Trophoblast cell (in vitro differentiated cells and primary cell): Measurements from ENCODE around the gene FADS3.

Experiments used
- DNase-seq, 2 donors: peaks; one replicate each; pipeline ENCODE4 v3.0.0-alpha.2; 2016
- H2AFZ ChIP-seq: 2 replicates; pipeline ENCODE4 v1.6.1; 2013; ENCODE audit warnings: low read length, moderate library complexity, mild to moderate bottlenecking; ENCODE audit not compliant: insufficient read depth, poor library complexity
- H2AK5ac ChIP-seq: 2 replicates; pipeline ENCODE4 v1.6.1; 2013; ENCODE audit warnings: mild to moderate bottlenecking, low read length
- H2BK120ac ChIP-seq: 2 replicates; pipeline ENCODE4 v1.6.1; 2013; ENCODE audit warnings: low read length, mild to moderate bottlenecking, moderate library complexity; ENCODE audit not compliant: insufficient read depth, poor library complexity
- H2BK12ac ChIP-seq: 2 replicates; pipeline ENCODE4 v1.6.1; 2013; ENCODE audit warnings: mild to moderate bottlenecking, low read length, moderate library complexity
- H2BK5ac ChIP-seq: 2 replicates; pipeline ENCODE4 v1.6.1; 2013; ENCODE audit warnings: low read length, low read depth, moderate library complexity, mild to moderate bottlenecking; ENCODE audit not compliant: poor library complexity
- H3K14ac ChIP-seq: 2 replicates; pipeline ENCODE4 v1.6.1; 2013; ENCODE audit warnings: mild to moderate bottlenecking, low read length
- H3K18ac ChIP-seq: 2 replicates; pipeline ENCODE4 v1.6.1; 2013; ENCODE audit warnings: mild to moderate bottlenecking, low read length
- H3K23ac ChIP-seq: 2 replicates; pipeline ENCODE4 v1.6.1; 2013; ENCODE audit warnings: low read length
- H3K27ac ChIP-seq: 2 replicates; pipeline ENCODE4 v1.5.1; 2013; ENCODE audit warnings: low read depth, mild to moderate bottlenecking, inconsistent platforms, low read length, moderate library complexity
- H3K27me3 ChIP-seq: 2 replicates; pipeline ENCODE4 v1.6.1; 2013; ENCODE audit warnings: inconsistent platforms, mild to moderate bottlenecking, low read length, moderate library complexity; ENCODE audit not compliant: insufficient read depth
- H3K36me3 ChIP-seq, 2 experiments: 1 replicate in 1 of 2; 2 replicates in 1 of 2; pipeline ENCODE4 v1.6.1; 2013; ENCODE audit warnings: low read length in 2 of 2, mild to moderate bottlenecking in 2 of 2, moderate library complexity in 1 of 2; ENCODE audit not compliant: insufficient read depth in 2 of 2, control insufficient read depth in 1 of 2
- H3K4ac ChIP-seq: 2 replicates; pipeline ENCODE4 v1.6.1; 2013; ENCODE audit warnings: low read depth, mild to moderate bottlenecking, low read length, moderate library complexity
- H3K4me1 ChIP-seq, 2 experiments: 1 replicate in 1 of 2; 2 replicates in 1 of 2; pipeline ENCODE4 v1.6.1; 2013; ENCODE audit warnings: low read length in 2 of 2, mild to moderate bottlenecking in 2 of 2, moderate library complexity in 1 of 2; ENCODE audit not compliant: insufficient read depth in 2 of 2, control insufficient read depth in 1 of 2
- H3K4me2 ChIP-seq: 2 replicates; pipeline ENCODE4 v1.6.1; 2013; ENCODE audit warnings: inconsistent platforms, mild to moderate bottlenecking, low read length, moderate library complexity
- H3K4me3 ChIP-seq: 2 replicates; pipeline ENCODE4 v1.5.1; 2013; ENCODE audit warnings: mild to moderate bottlenecking, low read depth, low read length, inconsistent platforms
- H3K79me1 ChIP-seq: one replicate; pipeline ENCODE4 v1.6.1; 2013; ENCODE audit warnings: low read length
- H3K79me2 ChIP-seq: 2 replicates; pipeline ENCODE4 v1.6.1; 2013; ENCODE audit warnings: low read length, mild to moderate bottlenecking; ENCODE audit not compliant: control insufficient read depth, insufficient read depth, poor library complexity
- H3K9ac ChIP-seq: 2 replicates; pipeline ENCODE4 v1.6.1; 2013; ENCODE audit warnings: mild to moderate bottlenecking, low read length
- H3K9me3 ChIP-seq: 2 replicates; pipeline ENCODE4 v1.6.1; 2013; ENCODE audit warnings: low read depth, mild to moderate bottlenecking, control low read depth, inconsistent platforms, low read length; ENCODE audit not compliant: insufficient read depth
- H4K12ac ChIP-seq: 2 replicates; pipeline ENCODE4 v1.6.1; 2013; ENCODE audit warnings: low read depth, mild to moderate bottlenecking, low read length, moderate library complexity
- H4K8ac ChIP-seq: 2 replicates; pipeline ENCODE4 v1.6.1; 2013; ENCODE audit warnings: low read depth, mild to moderate bottlenecking, low read length, moderate library complexity
- H4K91ac ChIP-seq: one replicate; pipeline ENCODE4 v1.6.1; 2013; ENCODE audit warnings: low read depth, mild to moderate bottlenecking, low read length, moderate library complexity
- WGBS: extraction: QIAGEN DNeasy Blood & Tissue Kit; methylation state at CpG from one replicate; pipeline ENCODE4 v1.1.7; 2013; ENCODE audit warnings: missing lambda C conversion rate; ENCODE audit not compliant: insufficient read length, insufficient coverage; ENCODE audit errors: extremely low coverage; 5-methylcytosine and 5-hydroxymethylcytosine counted together

Gene FADS3

DNA sequence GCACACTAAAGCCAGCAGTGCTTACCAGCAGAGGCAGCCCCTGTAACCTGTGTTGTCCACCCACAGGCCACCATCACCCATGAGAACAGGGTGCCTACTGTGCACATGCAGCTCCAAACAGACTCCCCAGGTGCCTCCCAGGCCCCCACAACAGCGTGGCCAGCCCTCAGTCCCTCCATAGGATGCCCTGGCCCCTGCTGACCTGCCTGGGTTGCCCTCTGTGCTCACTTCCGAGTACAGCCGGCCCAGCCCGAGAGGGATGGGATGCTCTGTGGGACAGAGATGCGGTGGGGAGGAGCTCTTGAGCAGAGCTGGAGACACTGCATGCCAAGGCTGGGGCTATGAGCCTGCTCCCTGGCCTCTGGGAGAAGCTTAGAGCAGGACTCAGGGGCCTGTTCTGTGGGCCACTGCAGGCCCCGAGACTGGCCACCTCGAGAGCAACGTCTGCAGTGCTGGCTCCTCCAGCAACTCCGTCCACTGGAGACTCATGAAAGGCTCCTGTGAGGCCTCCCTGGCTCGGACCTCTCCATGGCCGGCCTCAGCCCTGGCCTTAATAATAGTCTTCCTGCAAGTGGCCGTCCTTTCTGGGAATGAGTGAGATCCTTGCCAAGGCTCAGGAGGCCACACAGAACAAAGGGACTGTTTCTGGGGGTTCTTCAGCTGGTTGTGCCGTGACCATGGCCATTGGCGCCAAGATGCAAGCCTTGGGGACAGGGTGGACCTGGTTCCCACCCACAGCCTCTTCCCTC lies 36.2 kb downstream of the FADS3 start:
- H3K4me3 ChIP-seq: no peak overlapping the region
- no peak overlapping the region for H4K8ac ChIP-seq
- no peak overlapping the region for H2AFZ ChIP-seq
- no peak overlapping the region for H2BK120ac ChIP-seq
- H3K18ac ChIP-seq: no peak overlapping the region
- no peak overlapping the region for H3K14ac ChIP-seq
- no peak overlapping the region for H3K4ac ChIP-seq
- H2AK5ac ChIP-seq: no peak overlapping the region
- no peak overlapping the region for H4K91ac ChIP-seq
- H3K27me3 ChIP-seq: no peaks in the 10 kb centered on the region
- H3K9me3 ChIP-seq: no peaks in the 10 kb centered on the region
- H3K79me1 ChIP-seq: no peaks in the 10 kb centered on the region
- H3K9ac ChIP-seq: no peak overlapping the region
- H3K27ac ChIP-seq: no peak overlapping the region
- DNase-seq: no peak
- H3K23ac ChIP-seq: no peak overlapping the region
- WGBS: no CpG with 5 or more reads among the region's 14 CpGs
- H2BK5ac ChIP-seq: no peak overlapping the region
- no peaks in the 10 kb centered on the region for H3K4me1 ChIP-seq
- H3K36me3 ChIP-seq: peaks cover 75 to 77% of the 10 kb centered on the region in 2 experiments
- no peak overlapping the region for H4K12ac ChIP-seq
- no peak overlapping the region for H2BK12ac ChIP-seq
- no peak overlapping the region for H3K4me2 ChIP-seq
- H3K79me2 ChIP-seq: no peaks in the 10 kb centered on the region

DNA sequence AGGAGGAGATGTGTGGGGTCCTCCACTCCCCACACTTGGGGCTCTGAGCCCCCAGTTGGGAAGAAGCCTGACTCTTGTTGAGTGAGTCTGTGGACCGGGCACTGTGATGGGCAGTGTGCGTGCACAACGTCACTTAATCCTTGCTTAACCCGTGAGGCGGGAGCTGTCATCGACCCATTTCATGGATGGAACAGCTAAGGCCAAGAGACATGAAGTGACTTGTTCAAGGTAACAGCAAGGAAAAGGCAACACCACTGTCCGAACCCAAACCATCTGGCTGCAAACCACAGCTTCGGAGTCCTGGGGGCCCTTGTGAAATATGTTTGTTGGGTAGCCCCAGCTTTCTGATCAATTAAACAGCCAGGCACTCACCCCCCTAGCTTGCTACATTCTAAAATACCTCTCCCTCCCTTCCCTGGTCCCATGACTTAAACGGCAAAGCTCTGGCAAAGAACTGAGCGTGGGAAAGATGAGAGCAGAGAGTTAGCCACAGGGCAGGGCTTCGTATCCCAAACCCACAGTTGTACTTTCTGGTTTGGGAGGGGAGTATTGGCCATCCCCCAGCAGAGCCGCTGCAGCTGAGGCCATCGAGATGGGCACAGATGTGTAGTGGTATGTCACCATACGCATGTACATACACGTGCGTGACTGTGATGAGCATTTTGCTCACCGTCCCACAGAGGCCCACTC lies 37.0 kb downstream of the FADS3 start:
- no peak overlapping the region for H2BK5ac ChIP-seq
- no peaks in the 10 kb centered on the region for H3K79me2 ChIP-seq
- no peaks in the 10 kb centered on the region for H3K9me3 ChIP-seq
- H2BK12ac ChIP-seq: no peak overlapping the region
- H2AK5ac ChIP-seq: no peak overlapping the region
- no peak overlapping the region for H3K18ac ChIP-seq
- no CpG with 5 or more reads among the region's 17 CpGs for WGBS
- no peak overlapping the region for H3K9ac ChIP-seq
- no peak overlapping the region for H3K4me3 ChIP-seq
- no peak overlapping the region for H2AFZ ChIP-seq
- no peak overlapping the region for H3K4me2 ChIP-seq
- peaks cover 74 to 76% of the 10 kb centered on the region in 2 experiments for H3K36me3 ChIP-seq
- no peak for DNase-seq
- H3K27me3 ChIP-seq: no peaks in the 10 kb centered on the region
- H3K4me1 ChIP-seq: no peaks in the 10 kb centered on the region
- H4K12ac ChIP-seq: no peak overlapping the region
- no peak overlapping the region for H3K14ac ChIP-seq
- no peak overlapping the region for H3K23ac ChIP-seq
- no peak overlapping the region for H2BK120ac ChIP-seq
- H4K91ac ChIP-seq: no peak overlapping the region
- no peaks in the 10 kb centered on the region for H3K79me1 ChIP-seq
- H4K8ac ChIP-seq: no peak overlapping the region
- H3K4ac ChIP-seq: no peak overlapping the region
- H3K27ac ChIP-seq: no peak overlapping the region

DNA sequence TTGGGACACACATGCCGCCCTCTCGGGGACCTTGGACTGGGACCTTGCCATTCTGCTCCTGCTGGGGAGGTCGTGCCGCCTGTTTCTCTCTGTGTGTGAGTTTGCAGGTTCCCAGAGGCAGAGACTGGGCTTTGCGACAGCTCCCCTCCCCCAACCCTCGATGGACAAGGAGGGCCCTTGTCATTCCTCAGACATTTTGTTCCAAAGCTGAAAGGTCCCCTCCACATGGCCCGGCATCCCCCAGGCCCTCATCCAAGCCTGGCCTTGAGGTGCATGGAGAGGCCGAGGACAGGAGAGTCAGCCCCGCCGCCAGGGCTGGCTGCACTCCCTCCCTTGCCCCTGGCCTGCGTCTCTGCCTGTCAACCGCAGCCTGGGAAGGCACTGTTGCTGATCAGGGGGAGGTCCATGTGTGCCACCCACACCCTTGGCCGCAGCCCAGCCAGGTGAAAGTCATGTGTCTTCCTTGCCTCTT lies 37.6 kb downstream of the FADS3 start:
- Histone ChIP-seq H4K12ac (no peak overlapping the region), H3K4me3 (no peak overlapping the region), H4K91ac (no peak overlapping the region), H3K4me1 (no peaks in the 10 kb centered on the region), H2BK120ac (no peak overlapping the region), H3K27me3 (no peaks in the 10 kb centered on the region), H2BK12ac (no peak overlapping the region), H2BK5ac (no peak overlapping the region), H3K4me2 (no peak overlapping the region), H2AFZ (no peak overlapping the region), H3K79me2 (no peaks in the 10 kb centered on the region), H3K23ac (no peak overlapping the region), H3K9me3 (no peaks in the 10 kb centered on the region), H3K36me3 (peaks cover 76 to 79% of the 10 kb centered on the region in 2 experiments), H3K79me1 (no peaks in the 10 kb centered on the region), H3K14ac (no peak overlapping the region), H3K4ac (no peak overlapping the region), H3K18ac (no peak overlapping the region), H3K9ac (no peak overlapping the region), H2AK5ac (no peak overlapping the region), H3K27ac (no peak overlapping the region), H4K8ac (no peak overlapping the region)
- WGBS: no CpG with 5 or more reads among the region's 13 CpGs
- no peak for DNase-seq

DNA sequence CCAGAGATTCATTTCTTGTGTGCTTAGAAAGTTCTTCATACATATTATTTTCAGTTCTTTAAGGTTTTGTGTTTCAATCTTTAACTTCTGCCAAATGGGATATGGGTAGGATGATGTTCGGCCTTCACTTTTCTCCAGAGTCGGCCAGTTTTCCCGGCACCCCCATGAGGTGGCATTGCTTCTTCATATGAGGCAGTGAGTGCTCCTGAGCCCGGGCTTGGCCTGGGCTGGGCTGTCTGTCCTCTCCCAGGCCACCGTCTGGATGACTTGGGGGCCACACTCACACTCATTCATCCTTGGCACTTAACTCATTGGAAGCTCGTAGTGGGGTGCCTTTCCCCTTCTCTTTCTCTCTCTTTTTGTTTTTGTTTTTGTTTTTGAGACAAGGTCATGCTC lies 39.4 kb downstream of the FADS3 start:
- H2BK5ac ChIP-seq: no peak overlapping the region
- peaks cover 79 to 85% of the 10 kb centered on the region in 2 experiments for H3K36me3 ChIP-seq
- H2BK12ac ChIP-seq: no peak overlapping the region
- H4K8ac ChIP-seq: no peak overlapping the region
- WGBS: no CpG with 5 or more reads among the region's 6 CpGs
- H2BK120ac ChIP-seq: no peak overlapping the region
- H4K91ac ChIP-seq: no peak overlapping the region
- no peak overlapping the region for H3K4me2 ChIP-seq
- no peak overlapping the region for H3K4ac ChIP-seq
- no peaks in the 10 kb centered on the region for H3K4me1 ChIP-seq
- no peaks in the 10 kb centered on the region for H3K27me3 ChIP-seq
- H3K14ac ChIP-seq: no peak overlapping the region
- H2AK5ac ChIP-seq: no peak overlapping the region
- no peak overlapping the region for H3K18ac ChIP-seq
- H4K12ac ChIP-seq: no peak overlapping the region
- H3K79me2 ChIP-seq: no peaks in the 10 kb centered on the region
- no peak overlapping the region for H2AFZ ChIP-seq
- H3K4me3 ChIP-seq: no peak overlapping the region
- H3K9ac ChIP-seq: no peak overlapping the region
- no peaks in the 10 kb centered on the region for H3K9me3 ChIP-seq
- no peak overlapping the region for H3K23ac ChIP-seq
- no peaks in the 10 kb centered on the region for H3K79me1 ChIP-seq
- H3K27ac ChIP-seq: no peak overlapping the region
- DNase-seq: no peak
